Activated gamma-delta T cell treated with Interleukin-2 at 50 U/mL for 16 hours (primary cell): ENCODE measurements around the gene ADORA1.

ENCODE experiments used
- DNase-seq: peaks from one replicate; pipeline ENCODE4 v3.0.0-alpha.2; 2020

ADORA1 gene

DNA sequence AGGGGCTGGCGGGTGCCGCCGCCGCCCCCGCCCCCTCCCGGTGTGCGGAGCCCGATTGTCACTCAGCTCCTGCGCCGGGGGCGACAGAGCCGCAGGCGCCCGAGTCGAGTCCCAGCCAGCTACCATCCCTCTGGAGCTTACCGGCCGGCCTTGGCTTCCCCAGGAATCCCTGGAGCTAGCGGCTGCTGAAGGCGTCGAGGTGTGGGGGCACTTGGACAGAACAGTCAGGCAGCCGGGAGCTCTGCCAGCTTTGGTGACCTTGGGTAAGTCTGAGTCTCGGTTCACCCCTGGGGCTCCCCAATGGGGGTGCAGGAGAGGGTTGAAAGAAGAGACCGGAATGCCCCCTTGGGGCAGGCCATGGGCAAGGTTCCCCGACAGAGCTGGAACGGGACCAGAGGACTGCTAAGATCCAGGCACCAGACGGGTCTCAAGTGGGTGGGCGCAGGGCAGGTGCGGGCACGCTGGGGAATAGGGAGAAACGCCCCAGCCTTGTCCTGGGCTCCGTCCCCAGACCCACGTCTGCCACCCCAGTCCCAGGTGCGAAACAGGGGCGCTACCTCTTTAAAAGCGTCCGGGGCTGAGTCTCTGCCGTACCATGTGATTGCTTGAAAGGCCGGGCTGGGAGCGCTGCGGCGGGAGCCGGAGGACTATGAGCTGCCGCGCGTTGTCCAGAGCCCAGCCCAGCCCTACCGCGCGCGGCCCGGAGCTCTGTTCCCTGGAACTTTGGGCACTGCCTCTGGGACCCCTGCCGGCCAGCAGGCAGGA is at the start of gene ADORA1:
TSS of gene ADORA1 (plus strand) at position 61 of the 765 bp plus-strand sequence. CDS start 1,116 bp downstream, outside the sequence.
- DNase-seq = no peak

DNA sequence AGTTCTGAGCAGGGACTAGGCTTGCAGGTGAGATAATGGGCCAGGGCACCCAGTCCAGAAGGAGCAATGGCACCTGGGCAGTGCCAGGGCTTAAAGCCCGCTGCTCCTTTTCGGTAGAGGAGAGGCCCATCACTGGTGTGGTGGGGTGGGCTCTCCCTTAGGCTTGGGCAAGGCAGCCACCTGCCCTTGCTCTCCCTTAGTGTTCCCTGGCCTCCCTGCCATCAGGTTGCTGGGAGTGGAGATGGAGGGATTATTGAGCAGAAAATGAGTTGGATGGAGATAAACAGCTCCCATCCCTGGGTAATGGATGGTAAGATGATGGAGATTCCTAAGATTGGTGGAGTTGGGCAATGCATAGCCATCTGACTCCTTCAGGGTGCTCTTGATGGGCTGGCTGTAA is 49.6 kb upstream of the ADORA1 start:
- DNase-seq = no peak

DNA sequence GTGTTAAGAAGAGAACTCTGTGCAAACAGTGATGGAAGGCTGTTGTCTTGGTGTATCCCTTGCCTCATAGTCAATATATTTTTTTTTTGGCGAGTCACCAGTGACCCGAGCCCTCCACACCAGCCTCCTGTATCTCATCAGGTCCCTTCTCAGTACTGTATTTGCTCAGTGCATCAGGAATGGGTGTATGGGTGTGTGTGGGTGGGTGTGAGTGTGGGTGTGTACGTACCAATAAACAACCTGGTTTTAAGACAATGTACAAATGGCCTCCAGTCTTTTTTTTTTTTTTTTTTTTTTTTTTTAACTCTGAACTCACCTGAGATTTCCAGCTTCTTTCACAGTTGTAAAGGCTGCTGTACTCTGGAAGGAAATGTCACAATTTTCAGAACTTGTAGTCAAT is 49.0 kb upstream of the ADORA1 start:
- no peak for DNase-seq

DNA sequence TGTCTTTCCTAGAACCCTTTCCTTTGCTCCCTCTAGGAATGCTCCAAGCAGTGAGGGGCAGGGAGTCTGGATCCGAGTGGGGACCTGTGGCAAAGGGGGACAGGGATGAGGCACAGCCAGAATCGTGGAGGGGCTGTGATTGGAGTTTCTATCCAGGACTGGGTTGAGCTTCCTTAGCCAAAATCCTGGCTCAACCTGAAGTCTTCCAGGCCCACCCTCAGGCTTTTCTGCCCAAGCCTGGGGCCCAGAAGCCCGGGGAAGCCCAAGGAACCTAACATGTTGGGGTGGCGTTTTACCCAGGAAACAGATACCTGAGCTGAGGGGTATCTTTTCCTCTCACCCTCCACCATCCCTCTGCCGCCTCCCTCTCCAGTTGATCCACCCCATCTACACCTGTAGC is 47.1 kb upstream of the ADORA1 start:
- no peak for DNase-seq

DNA sequence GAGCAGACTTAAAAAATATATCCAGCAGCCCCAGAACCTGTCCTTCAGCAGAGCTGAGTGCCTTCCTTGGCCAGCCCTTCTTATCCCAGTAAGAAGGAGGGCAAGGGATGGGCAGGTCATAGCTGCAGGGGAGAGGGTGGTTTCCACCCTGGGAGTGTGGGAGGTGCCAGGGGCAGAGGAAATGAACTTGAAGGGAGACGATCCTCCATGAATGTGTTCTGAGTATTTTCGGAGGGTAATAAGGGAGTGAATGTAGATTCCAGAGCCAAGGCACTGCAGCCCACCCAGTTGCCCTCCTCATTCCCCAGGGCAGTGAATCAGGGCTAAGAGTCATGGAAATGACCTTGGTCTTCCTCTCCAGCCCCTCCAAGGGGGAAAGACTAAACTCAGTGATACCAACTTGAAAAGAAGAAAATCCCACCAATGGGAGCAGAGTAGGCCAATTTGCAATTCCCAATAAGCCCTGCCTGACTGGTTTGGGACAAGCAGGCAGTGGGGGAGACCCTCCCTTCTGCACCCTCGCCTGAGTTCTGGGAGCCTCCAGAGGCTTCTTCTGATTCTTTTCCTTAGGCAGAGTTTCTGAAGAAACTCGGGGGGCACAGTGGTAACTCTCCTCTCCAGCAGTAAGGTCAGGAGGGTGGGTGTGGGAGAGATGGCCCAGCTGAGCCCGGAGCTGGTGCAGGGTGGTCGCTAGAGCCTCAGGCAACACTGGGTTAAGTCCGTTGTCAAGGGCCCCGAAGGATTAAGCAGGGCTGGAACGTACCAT is 45.9 kb upstream of the ADORA1 start:
- no peak for DNase-seq

DNA sequence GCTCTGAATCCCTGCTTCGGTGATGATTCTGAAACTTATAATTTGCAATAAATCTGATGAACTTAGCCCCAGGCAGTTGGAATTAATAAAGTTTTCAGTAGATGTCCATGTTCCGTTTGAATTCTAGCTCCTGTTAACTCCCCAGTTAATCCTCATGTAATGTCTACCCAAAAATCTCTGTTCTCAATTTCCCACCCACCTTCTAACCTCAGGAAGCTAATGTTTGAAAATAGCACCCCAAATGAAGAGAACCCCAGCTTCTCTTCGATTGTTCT is 45.4 kb upstream of the ADORA1 start:
- DNase-seq = no peak

DNA sequence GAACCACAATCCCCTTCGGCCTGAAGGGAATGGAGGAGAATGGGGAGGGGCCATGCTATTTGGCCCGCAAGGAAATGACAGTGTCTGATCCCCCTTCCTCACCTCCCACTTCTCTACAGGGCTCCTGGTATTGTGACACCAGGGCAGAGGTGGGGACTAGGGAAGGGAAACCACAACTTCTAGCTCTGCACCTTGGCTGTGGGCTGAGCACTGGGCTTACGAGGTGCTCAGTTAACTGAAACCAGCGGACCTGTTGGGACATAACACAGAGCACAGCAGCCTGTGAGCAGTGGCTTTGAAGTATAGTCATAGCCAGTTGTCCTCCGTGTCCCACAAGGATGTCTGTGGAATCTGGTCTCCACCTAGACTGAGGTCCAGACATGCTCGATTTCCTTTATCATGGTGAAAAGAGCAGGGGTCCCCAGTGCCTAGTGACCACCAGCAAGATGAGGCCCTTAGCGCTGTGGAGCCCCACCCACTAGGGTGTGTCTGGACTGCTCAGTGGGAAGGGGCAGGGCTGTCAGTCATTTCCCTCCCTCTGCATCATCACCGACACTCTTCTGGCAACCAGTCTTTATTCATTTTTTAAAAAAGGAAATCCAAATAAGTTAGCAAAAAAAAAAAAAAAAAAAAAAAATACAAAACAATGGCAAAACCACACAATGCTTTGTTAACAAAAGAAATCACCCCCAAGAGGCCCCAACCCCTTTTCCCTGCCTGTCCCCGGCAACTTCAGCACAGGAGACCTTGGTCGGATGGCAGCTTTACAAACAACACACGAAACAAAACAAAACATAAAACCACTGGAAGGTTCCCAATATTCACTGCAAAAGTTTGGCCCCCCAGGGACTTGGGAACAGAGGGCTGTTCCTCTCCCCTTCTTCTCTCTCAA is 44.7 kb upstream of the ADORA1 start:
- DNase-seq = no peak

DNA sequence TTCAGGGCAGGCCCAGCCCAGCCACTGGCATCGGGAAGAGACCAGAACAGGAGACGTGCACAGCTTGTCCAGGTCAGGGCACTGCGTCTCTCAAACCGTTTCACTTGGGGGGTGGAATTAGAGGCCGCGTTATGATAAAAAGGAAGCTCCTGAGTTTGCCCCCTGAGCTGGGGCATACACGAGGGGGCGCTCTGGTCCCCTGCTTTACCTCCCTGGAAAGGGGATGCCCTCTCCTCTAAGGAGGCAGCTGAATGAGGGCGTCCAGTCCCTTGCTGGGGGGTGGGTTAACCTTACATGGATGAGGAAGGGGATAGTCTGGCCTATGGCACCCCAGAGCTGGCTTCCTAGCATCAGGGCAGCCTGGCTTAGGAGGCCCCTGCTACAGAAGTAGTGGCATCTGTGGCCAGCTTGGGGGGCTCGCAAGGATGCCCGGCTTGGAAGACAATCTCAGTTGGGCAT is 44.0 kb upstream of the ADORA1 start:
- no peak for DNase-seq

DNA sequence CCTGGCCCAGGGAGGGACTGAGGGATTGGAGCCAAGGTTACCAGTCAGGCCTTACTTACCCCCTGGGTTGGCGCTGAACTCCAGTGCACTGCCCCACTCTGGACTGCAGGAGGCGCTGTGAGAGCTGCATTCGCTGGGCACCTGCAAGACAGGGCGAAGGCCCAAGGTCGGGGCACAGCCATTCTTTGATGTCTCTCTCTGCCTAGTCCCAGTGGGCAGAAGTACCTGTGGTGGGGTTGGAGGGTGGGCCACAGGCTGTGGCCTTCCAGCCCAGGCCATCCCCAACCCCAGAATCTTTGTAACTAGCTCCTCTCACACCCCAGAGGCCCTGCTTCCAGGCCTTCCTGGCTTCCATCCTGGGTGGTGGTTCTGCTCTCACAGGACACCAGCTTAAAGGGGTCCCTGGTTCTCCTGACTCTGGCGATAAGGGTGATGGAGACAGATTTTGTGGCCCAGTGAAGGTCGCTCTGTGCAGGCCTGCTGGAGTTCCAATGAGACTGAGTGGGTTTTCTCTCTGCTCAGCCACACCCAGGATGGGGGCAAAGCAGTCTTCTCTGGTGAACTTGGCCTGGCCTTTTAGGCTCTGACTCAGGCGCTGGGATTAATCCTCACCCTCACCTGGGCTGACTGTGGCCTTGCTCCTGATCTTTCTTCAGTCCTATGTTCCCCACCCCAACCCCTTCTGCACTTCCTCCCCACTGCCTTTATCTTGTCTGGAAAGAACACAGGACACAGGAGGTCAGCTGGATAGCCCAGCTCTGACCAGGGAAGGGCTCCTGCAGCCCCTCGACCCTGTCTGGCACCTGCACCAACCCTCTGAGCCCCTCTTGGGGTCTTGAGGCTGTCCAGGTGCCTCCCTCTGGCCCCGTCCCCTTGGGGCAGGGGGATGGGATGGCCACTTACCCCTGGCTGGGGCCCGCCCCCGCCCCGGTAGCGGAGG is 42.7 kb upstream of the ADORA1 start:
- no peak for DNase-seq

DNA sequence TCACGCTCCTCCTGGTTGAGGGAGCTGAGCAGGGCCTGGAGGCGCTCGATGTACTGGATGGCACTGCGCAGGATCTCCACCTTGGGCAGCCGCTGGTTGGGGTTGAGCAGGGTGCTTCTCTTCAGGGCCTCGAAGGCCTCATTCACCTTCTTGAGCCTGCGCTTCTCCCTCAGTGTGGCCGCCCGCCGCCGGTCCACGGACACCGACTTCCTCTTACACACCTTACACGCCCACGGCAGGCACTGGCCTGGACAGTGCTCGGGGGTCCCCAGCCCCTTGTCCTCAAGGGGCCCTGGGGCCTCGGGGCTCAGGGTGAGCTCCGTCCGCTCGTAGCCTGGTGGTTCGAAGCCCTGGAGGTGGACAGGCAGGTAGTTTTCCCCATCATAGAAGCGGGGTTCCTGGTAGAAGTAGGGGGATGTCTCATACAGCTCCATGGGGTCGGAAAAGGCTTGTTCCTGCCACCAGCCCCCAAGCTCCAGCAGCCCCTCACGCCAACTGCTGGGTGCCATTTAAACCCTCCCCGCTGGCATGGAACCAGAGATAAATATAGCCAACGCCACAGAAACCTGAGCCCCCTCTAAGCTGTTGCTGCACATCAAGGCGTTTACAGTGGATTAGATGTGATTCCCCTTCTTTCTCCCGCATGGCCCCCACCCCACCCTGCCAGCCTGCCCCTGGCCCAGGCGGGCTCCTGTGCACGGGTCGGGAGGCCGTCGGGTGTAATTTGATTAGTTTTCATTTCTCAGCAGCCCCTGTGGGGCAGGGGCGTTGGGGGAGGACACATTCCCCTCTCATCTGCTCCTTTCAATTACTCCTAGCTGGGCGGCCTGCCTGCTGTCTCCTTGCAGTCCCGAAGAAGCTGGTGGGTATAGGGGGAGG is 41.8 kb upstream of the ADORA1 start, which contains the start of gene MYOG:
TSS of gene MYOG (minus strand) at position 485 of the 879 bp plus-strand sequence. CDS start at position 434, 51 bp downstream.
- DNase-seq = no peak

DNA sequence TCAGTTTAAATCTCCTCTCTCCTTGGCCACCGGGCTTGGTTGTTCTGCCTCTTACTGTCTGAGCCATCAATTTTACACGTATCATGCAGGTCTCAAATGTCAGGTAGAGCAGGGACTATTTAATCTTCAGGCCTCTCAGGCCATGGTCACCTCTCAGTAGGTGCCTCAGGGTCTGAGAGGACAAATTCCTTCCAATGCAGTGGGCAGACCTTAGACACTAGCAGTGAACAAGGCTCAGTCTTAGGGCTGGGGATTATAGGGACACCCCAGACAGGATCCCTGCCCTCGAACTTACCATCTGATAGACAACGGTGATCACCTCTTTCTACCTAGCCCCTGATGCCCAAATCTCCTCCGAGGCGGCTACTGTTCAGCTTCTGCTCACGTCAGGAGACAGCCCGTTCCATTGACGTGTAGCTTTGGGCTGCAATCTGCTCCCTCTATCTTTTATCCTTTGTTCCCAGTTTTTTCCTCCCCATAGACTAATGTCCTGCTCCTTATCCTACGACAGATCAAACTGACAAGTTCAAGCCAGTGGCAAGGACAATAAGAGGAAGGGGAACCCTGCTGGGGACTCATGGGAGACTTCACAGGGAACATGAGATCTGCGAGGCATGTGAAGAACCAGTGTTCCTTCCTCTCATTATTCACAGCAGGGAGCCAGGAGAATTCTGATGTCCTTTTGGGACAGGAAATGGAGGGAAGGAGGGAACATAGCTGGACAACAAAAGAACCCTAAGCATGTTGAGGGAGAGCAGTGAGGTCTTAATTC is 40.3 kb upstream of the ADORA1 start:
- DNase-seq = no peak

DNA sequence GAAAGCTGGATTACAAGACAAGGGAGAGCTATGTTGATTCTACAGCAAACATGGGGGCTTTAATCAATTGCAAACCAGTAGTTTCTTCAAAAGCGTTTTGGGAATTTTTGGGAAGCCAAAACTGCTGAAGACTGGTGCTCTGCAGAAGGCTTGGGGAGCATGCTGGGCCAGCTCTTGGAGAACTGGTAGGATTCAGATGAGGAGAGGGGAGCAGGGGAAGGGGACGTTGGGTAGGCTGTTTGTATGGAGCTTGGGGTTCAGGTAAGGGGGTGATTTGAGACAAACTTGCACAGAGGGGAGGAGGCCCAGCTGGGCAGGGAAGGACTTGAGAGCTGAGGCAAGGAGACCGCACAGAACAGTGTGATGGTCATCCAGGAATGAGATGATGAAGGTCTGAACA is 39.1 kb upstream of the ADORA1 start:
- DNase-seq = no peak

DNA sequence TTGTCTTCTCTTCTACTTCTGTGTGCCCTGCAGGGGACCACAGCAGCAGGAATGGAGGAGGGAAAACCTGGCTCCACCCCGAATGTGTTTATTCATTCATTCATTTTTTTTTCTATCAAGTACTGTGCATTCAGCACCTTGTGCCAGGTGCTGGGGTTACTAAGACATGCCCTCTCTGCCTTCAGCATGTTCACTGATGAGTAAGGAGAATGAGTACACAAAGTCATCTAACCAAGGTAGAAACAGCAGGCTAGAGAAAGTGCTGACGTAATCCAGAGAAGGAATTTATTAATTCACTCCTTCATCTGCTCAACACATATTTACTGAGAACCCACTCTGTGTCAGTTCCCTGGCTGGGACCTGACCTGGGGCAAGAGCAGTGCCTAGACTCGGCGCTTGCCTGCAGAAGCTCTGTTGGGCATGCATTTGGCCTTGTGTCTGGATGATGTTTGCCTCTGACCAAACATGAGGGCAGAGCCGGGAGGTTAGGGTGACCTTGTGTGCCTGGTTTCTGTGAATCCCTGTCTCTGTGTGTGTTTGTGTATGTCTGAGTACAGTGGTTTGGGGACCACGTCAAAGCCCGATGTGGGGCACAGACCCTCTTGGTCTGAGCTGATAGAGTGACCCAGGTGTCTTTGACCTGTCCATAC is 38.4 kb upstream of the ADORA1 start:
- no peak for DNase-seq

DNA sequence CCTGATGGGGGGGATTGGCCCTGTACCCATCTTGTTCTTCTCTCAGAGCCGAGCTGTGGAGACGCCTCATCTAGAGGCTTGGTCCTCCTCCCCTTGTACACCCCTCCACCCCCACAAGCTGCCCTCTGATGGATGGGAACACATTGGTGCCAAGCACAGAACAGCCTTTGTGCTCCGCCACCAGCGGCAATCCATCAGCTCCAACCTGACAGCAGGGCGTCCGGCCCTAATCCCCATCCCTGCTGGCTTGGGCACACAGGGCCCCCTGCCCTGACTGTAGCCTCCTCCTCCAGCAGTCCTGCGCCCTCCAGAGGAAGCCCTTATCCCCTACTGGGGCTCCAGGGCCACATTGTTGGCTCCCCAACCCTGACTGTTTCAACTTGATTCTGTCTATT is 37.9 kb upstream of the ADORA1 start:
- no peak for DNase-seq

DNA sequence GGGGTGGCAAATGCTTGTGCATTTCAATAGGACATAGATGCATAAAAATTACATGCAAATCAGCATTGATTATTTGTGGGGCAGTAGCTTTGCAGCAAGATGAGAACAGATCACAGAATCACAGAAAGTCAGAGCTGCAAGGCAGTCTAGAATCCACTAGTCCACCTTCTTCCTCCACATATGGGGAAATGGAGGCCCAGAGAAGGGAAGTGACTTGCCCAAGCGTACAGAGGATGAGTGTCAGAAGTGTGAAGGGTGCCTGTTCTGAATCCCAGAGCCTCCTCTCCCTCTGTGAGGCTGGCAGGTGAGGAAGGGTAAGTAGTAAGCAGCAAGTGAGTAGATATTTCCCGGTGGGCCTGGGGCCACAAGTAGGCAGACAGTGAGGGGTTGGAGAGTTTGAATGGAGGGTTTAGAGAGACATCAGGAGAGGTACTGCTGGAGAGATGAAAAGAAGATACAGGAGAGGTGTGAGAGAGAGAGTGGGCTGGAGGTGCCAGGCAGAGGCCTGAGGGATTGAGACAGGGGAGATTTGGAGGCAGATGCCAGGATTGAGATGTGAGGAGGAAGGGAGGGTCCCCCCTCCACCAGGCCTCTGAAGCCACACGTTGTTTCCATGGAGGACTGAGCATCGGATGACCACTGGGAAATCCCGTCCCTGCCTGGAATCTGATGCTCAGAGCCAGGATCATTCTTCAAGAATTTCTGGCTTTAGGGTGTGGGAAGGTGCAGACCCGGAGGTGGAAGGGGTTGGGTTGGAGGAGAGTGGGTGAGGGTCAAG is 36.9 kb upstream of the ADORA1 start:
- DNase-seq = no peak

DNA sequence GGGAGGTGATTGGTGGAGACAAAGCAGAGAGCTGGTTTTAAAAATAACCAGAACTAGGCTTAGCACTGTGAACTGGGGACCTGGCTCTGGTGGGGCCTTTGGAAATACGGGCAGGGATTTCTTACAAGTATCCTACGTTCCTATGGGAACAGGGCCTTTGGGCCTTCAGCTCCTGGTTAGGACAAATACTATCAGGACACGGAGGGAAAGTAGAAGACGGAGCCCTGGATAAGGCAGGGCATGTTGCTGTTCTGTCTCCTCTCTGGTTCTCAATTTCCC is 36.4 kb upstream of the ADORA1 start:
- no peak for DNase-seq

DNA sequence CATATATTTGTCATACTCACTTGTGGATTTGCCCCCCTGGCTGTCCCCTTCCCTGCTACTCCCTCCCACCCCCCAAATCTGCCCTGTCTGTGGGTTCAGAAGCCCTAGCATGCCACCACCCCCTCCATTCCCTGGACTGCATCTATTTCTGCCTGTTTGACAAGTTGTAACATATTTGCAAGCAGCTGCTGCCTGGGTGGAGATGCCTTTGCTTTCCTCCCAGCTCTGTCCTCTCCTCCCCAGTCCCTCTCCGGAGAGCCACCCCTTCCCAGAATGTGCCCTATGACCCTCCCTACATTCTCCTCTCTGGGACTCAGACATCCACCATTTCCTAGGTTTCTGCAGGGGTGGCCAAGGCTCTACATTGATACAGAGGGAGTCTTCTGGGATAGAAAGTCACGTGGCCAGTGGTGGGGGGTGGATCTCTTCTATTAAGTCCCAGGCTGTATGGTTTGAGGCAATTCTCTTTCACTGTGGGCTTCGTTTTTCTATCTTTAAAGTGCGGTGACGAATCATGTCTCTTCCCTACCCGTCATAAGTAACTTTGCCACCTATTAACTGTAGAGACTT is 35.7 kb upstream of the ADORA1 start:
- no peak for DNase-seq

DNA sequence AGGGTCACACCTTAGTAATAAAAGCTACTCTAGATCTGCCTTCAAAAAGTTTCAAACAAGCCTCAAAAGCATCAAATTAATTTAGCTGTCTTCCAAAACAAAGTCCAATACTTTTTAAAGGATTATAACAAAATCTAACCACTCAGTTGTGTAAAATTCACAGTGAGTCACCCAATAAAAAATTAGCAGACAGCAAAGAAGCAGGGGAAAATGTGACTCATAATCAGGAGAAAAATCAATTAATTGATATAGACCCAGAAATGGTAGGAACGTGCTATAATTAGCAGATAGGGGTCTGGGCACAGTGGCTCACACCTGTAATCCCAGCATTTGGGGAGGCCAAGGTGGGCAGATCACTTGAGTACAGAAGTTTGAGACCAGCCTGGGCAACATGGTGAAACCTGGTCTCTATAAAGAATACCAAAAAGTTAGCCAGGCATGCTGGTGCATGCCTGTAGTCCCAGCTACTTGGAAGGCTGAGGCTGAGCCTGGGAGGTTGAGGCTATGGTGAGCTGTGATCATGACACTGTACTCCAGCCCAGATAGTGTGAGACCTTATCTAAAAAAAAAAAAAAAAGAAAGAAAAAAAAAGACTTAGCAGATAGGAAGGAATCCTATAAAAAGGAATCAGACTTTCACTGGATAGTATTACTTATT is 33.6 kb upstream of the ADORA1 start:
- DNase-seq = no peak
